HG03196 (cell line): ENCODE measurements around the gene DLST.

ENCODE experiments used
- ATAC-seq: cut with Tn5 transposase; IDR thresholded peaks from one replicate; pipeline ENCODE4 v1.9.1; 2021; ENCODE audit not compliant: unreplicated experiment

DLST gene

GRCh38 chr14:74881431-74882102 lies at the start of gene DLST:
DLST (plus strand) TSS chr14:74881916; CDS start chr14:74881954, 38 bp downstream.
- peak; percentile 81 for ATAC-seq

- ATAC-seq = no peak
Measured at GRCh38 chr14:74832849-74833248, 48.9 kb upstream of the DLST start.

- no peak for ATAC-seq
Measured at GRCh38 chr14:74834692-74835392, 46.9 kb upstream of the DLST start.

- ATAC-seq = no peak
Measured at GRCh38 chr14:74835645-74836250, 46.0 kb upstream of the DLST start.

- ATAC-seq = no peak
Measured at GRCh38 chr14:74836251-74836960, 45.3 kb upstream of the DLST start.

- no peak for ATAC-seq
Measured at GRCh38 chr14:74838166-74838565, 43.5 kb upstream of the DLST start.

GRCh38 chr14:74840603-74841030 lies 41.1 kb upstream of the DLST start:
- no peak for ATAC-seq

- peak; percentile 77 for ATAC-seq
Measured at GRCh38 chr14:74841230-74842207, 40.2 kb upstream of the DLST start.

- ATAC-seq = no peak
Measured at GRCh38 chr14:74843653-74844052, 38.1 kb upstream of the DLST start.

GRCh38 chr14:74846168-74846567 lies 35.5 kb upstream of the DLST start:
- ATAC-seq = no peak

- ATAC-seq = no peak
Measured at GRCh38 chr14:74846968-74847665, 34.6 kb upstream of the DLST start.

- ATAC-seq = no peak
Measured at GRCh38 chr14:74848768-74849167, 32.9 kb upstream of the DLST start.

- no peak for ATAC-seq
Measured at GRCh38 chr14:74852922-74853530, 28.7 kb upstream of the DLST start.

- no peak for ATAC-seq
Measured at GRCh38 chr14:74853581-74853980, 28.1 kb upstream of the DLST start.

- ATAC-seq = no peak
Measured at GRCh38 chr14:74855021-74855420, 26.7 kb upstream of the DLST start.

GRCh38 chr14:74855945-74856344 lies 25.8 kb upstream of the DLST start:
- ATAC-seq = no peak

- ATAC-seq = no peak
Measured at GRCh38 chr14:74856366-74856765, 25.4 kb upstream of the DLST start.

- ATAC-seq = no peak
Measured at GRCh38 chr14:74858022-74858421, 23.7 kb upstream of the DLST start.
